HUDEP-2 (cell line): ENCODE data around the gene ITPR2.

ENCODE experiments used
- DNase-seq, 76 experiments: peaks; one replicate each; lab custom pipeline; 2025; ENCODE audit not compliant: unreplicated experiment in 76 of 76; lab: John Stamatoyannopoulos, UW

Gene ITPR2

GRCh38 chr12:26599096-26599695 lies 233.8 kb downstream of the ITPR2 start:
- DNase-seq, result no peak

GRCh38 chr12:26595806-26596205 lies 237.2 kb downstream of the ITPR2 start:
- no peak for DNase-seq

GRCh38 chr12:26580619-26581018 lies 252.4 kb downstream of the ITPR2 start:
- no peak for DNase-seq

GRCh38 chr12:26576266-26576665 lies 256.7 kb downstream of the ITPR2 start:
- DNase-seq, result no peak

GRCh38 chr12:26573225-26573909 lies 259.6 kb downstream of the ITPR2 start:
- DNase-seq, result no peak

- no peak for DNase-seq
Observed at GRCh38 chr12:26572137-26572536, 260.9 kb downstream of the ITPR2 start.

- no peak for DNase-seq
Observed at GRCh38 chr12:26571560-26571959, 261.4 kb downstream of the ITPR2 start.

GRCh38 chr12:26567126-26567525 lies 265.9 kb downstream of the ITPR2 start:
- DNase-seq, result no peak

GRCh38 chr12:26566675-26567074 lies 266.3 kb downstream of the ITPR2 start:
- DNase-seq, result no peak

- no peak for DNase-seq
Observed at GRCh38 chr12:26566186-26566585, 266.8 kb downstream of the ITPR2 start.

- DNase-seq, result no peak
Observed at GRCh38 chr12:26564391-26564790, 268.6 kb downstream of the ITPR2 start.

GRCh38 chr12:26563552-26563951 lies 269.4 kb downstream of the ITPR2 start:
- no peak for DNase-seq

- DNase-seq, result no peak
Observed at GRCh38 chr12:26557326-26557725, 275.7 kb downstream of the ITPR2 start.

- DNase-seq, result no peak
Observed at GRCh38 chr12:26556916-26557315, 276.1 kb downstream of the ITPR2 start.

GRCh38 chr12:26555139-26555538 lies 277.9 kb downstream of the ITPR2 start:
- DNase-seq, result no peak

- DNase-seq, result no peak
Observed at GRCh38 chr12:26554332-26554731, 278.7 kb downstream of the ITPR2 start.

- no peak for DNase-seq
Observed at GRCh38 chr12:26551385-26551784, 281.6 kb downstream of the ITPR2 start.

- no peak for DNase-seq
Observed at GRCh38 chr12:26548227-26548626, 284.8 kb downstream of the ITPR2 start.

GRCh38 chr12:26546535-26547314 lies 286.3 kb downstream of the ITPR2 start:
- no peak for DNase-seq

GRCh38 chr12:26539131-26539530 lies 293.9 kb downstream of the ITPR2 start:
- DNase-seq, result no peak

GRCh38 chr12:26537651-26538050 lies 295.3 kb downstream of the ITPR2 start:
- no peak for DNase-seq

GRCh38 chr12:26537126-26537525 lies 295.9 kb downstream of the ITPR2 start:
- no peak for DNase-seq
